LNCaP clone FGC (cell line): ENCODE measurements around the gene LASP1.

Source experiments
- DNase-seq: peaks from one replicate; pipeline ENCODE4 v3.0.0-alpha.2; 2011; ENCODE audit warnings: low read depth
- H3K4me3 ChIP-seq: 2 replicates; pipeline ENCODE4 v1.5.1; 2011; ENCODE audit warnings: mild to moderate bottlenecking, low read depth, low read length, control low read depth
- TF ChIP-seq, protein P1 (sequence below): IDR thresholded peaks from 2 replicates; pipeline ENCODE4 v1.5.1; 2012; ENCODE audit warnings: mild to moderate bottlenecking; ENCODE audit not compliant: control insufficient read depth, insufficient read depth; ENCODE audit errors: extremely low read depth

The LASP1 gene

GRCh38 chr17:38864636-38865398 lies 5.0 kb upstream of the LASP1 start:
- no peak for DNase-seq
- TF ChIP-seq, protein P1, sequence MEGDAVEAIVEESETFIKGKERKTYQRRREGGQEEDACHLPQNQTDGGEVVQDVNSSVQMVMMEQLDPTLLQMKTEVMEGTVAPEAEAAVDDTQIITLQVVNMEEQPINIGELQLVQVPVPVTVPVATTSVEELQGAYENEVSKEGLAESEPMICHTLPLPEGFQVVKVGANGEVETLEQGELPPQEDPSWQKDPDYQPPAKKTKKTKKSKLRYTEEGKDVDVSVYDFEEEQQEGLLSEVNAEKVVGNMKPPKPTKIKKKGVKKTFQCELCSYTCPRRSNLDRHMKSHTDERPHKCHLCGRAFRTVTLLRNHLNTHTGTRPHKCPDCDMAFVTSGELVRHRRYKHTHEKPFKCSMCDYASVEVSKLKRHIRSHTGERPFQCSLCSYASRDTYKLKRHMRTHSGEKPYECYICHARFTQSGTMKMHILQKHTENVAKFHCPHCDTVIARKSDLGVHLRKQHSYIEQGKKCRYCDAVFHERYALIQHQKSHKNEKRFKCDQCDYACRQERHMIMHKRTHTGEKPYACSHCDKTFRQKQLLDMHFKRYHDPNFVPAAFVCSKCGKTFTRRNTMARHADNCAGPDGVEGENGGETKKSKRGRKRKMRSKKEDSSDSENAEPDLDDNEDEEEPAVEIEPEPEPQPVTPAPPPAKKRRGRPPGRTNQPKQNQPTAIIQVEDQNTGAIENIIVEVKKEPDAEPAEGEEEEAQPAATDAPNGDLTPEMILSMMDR: no peak
- H3K4me3 ChIP-seq: no peak overlapping the region

DNA sequence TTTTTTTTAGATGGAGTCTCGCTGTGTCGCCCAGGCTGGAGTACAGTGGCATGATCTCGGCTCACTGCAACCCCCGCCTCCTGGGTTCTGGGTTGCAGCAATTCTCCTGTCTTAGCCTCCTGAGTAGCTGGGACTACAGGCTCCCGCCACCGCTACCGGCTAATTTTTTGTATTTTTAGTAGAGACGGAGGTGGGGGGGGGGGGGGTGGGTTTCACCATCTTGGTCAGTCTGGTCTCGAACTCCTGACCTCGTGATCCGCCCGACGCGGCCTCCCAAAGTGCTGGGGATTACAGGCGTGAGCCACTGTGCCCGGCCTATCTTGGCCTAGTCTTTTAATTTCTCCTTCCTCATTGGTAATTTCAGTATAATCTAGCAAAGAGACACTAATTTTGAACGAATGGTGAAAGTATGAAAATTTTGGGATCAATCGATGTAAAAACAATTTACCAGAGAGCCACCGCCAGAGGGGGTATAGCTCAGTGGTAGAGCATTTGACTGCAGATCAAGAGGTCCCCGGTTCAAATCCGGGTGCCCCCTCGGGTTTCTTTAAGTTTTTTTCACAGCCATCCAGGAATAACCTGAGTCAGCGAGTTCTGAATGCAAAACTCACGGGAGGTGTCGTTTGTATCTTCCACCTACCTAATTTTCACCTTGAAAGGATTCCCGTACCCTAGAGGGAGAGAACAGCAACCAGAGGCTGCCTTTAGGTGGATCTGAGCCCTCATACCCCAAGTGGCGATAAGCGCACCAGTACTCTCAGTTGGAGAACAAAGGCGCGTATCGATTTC lies 2.5 kb upstream of the LASP1 start:
- peak overlapping the region; percentile 17; the same call in 1 of the 2 replicates for H3K4me3 ChIP-seq
- TF ChIP-seq, protein P1: 0 out of 2 replicates have a peak, but pooled peaks have one; percentile 13
- no peak for DNase-seq

- no peak overlapping the region for H3K4me3 ChIP-seq
- DNase-seq: no peak
- TF ChIP-seq, protein P1: no peak
Observed at GRCh38 chr17:38867968-38868816, 1.7 kb upstream of the LASP1 start.

GRCh38 chr17:38868817-38869525 lies 887 bp upstream of the LASP1 start:
- TF ChIP-seq, protein P1: peak; percentile 50
- DNase-seq: no peak
- H3K4me3 ChIP-seq: peak overlapping the region; percentile 99

- TF ChIP-seq, protein P1: no peak
- DNase-seq: no peak
- peak overlapping the region; percentile 99 for H3K4me3 ChIP-seq
Observed at GRCh38 chr17:38870259-38871165, 654 bp downstream of the LASP1 start.
